Activated T-helper 1 cell treated with anti-CD3 and anti-CD28 coated beads, Interleukin-2, amount 50 U/mL, for 16 hours (primary cell): Measurements from ENCODE around the gene CLBA1.
A peak's percentile ranks its signal among the peaks of the same experiment; 100 is the strongest.
"Not testable (repeated sequence)": the region's sequence is repeated elsewhere in the genome, so short reads cannot be mapped to it uniquely, and the experiment has no call there.

Experiments
- DNase-seq, 2 donors: peaks; one replicate each; pipeline ENCODE4 v3.0.0-alpha.2; 2020; ENCODE audit warnings: low read depth in 1 of 2, low spot score in 1 of 2

Gene CLBA1

GRCh38 chr14:104985675-104986486 lies at the start of gene CLBA1:
Gene CLBA1 (plus strand): TSS chr14:104985788. CDS start chr14:104986432, 644 bp downstream.
- DNase-seq, result peak; percentile 70 to 85

- no peak for DNase-seq
Measured at GRCh38 chr14:104935955-104936354, 49.6 kb upstream of the CLBA1 start.

- DNase-seq, result no peak
Measured at GRCh38 chr14:104936361-104937155, 49.0 kb upstream of the CLBA1 start.

- no peak for DNase-seq
Measured at GRCh38 chr14:104937161-104937560, 48.4 kb upstream of the CLBA1 start.

GRCh38 chr14:104937694-104938365 lies 47.8 kb upstream of the CLBA1 start:
- no peak for DNase-seq

GRCh38 chr14:104938436-104938835 lies 47.2 kb upstream of the CLBA1 start:
- no peak for DNase-seq

GRCh38 chr14:104938960-104939359 lies 46.6 kb upstream of the CLBA1 start:
- DNase-seq, result no peak

- DNase-seq, result no peak
Measured at GRCh38 chr14:104939666-104940410, 45.8 kb upstream of the CLBA1 start.

- DNase-seq, result no peak
Measured at GRCh38 chr14:104940526-104941150, 45.0 kb upstream of the CLBA1 start.

GRCh38 chr14:104941508-104942365 lies 43.9 kb upstream of the CLBA1 start:
- DNase-seq, result no peak

GRCh38 chr14:104942586-104942985 lies 43.0 kb upstream of the CLBA1 start:
- DNase-seq, result no peak

- DNase-seq, result not testable (repeated sequence)
Measured at GRCh38 chr14:104943216-104944015, 42.2 kb upstream of the CLBA1 start.

GRCh38 chr14:104944016-104944308 lies 41.6 kb upstream of the CLBA1 start:
- DNase-seq, result not testable (repeated sequence)

- not testable (repeated sequence) for DNase-seq
Measured at GRCh38 chr14:104944436-104945205, 41.0 kb upstream of the CLBA1 start.

- DNase-seq, result not testable (repeated sequence)
Measured at GRCh38 chr14:104945266-104945665, 40.3 kb upstream of the CLBA1 start.

GRCh38 chr14:104945986-104946965 lies 39.3 kb upstream of the CLBA1 start:
- not testable (repeated sequence) for DNase-seq

GRCh38 chr14:104947201-104947600 lies 38.4 kb upstream of the CLBA1 start:
- DNase-seq, result not testable (repeated sequence)
